B cell (primary cell): Measurements from ENCODE around the gene ACTN3. TPM values are rescaled to one million over a fixed set of nuclear protein-coding genes. Genes with fewer than 3 reads are reported as not detected.

Source experiments
- ATAC-seq: fragments of 200-7000 bp; cut with Tn5 transposase; one replicate; pipeline ENCODE4 v1.10.0; 2021; ENCODE audit warnings: low read depth, mild to moderate bottlenecking, moderate number of reproducible peaks, moderate library complexity
- CTCF ChIA-PET: fragments of 350-600 bp; sonication (Branson Sonifier 250); formaldehyde crosslinking; loops from one replicate; lab custom pipeline; 2021; ENCODE audit warnings: antibody characterized with exemption, inconsistent platforms; lab: Charles Lee
- POLR2A ChIA-PET: fragments of 350-600 bp; sonication (Branson Sonifier 250); formaldehyde crosslinking; loops from one replicate; lab custom pipeline; 2021; ENCODE audit warnings: antibody characterized with exemption; lab: Charles Lee
- DNase-seq: peaks from one replicate; pipeline ENCODE4 v3.0.0; 2013
- H2AFZ ChIP-seq: 2 replicates; pipeline ENCODE4 v1.6.1; 2012; ENCODE audit warnings: mild to moderate bottlenecking, low read depth, low read length; ENCODE audit not compliant: insufficient read depth, poor library complexity, severe bottlenecking
- H3K27ac ChIP-seq, 2 donors: 1 replicate in 1 of 2; 2 replicates in 1 of 2; pipeline ENCODE4 v1.5.1; 2012 to 2013; ENCODE audit warnings: low read length in 2 of 2, mild to moderate bottlenecking in 2 of 2, moderate library complexity in 1 of 2
- H3K27me3 ChIP-seq, 4 experiments: fragments of 200-600 bp in 1 of 4; sonication (generic) in 1 of 4; replicated peaks in 1 of 4; 1 replicate in 2 of 4; 2 replicates in 2 of 4; pipeline versions ENCODE4 v1.6.1 to v1.7.0; 2013 to 2016; ENCODE audit warnings: low read length in 3 of 4, mild to moderate bottlenecking in 2 of 4, mixed read lengths in 1 of 4, moderate library complexity in 1 of 4; ENCODE audit not compliant: insufficient read depth in 4 of 4, control insufficient read depth in 3 of 4; ENCODE audit errors: control extremely low read depth in 1 of 4
- H3K36me3 ChIP-seq, 2 experiments: replicated peaks in 1 of 2; 1 replicate in 1 of 2; 2 replicates in 1 of 2; pipeline versions ENCODE4 v1.6.1 to v1.7.1; 2013; ENCODE audit warnings: low read length in 1 of 2; ENCODE audit not compliant: insufficient read depth in 2 of 2, control insufficient read depth in 1 of 2; ENCODE audit errors: control extremely low read depth in 1 of 2, extremely low read depth in 1 of 2
- H3K4me1 ChIP-seq, 2 donors: fragments of 200-600 bp in 1 of 2; sonication (generic) in 1 of 2; 1 replicate in 1 of 2; 2 replicates in 1 of 2; pipeline versions ENCODE4 v1.5.1 to v1.6.1; 2013 to 2017; ENCODE audit warnings: low read length in 2 of 2; ENCODE audit not compliant: control insufficient read depth in 2 of 2, insufficient read depth in 2 of 2
- H3K4me2 ChIP-seq: replicated peaks from 2 replicates; pipeline ENCODE3; 2012; ENCODE audit warnings: mild to moderate bottlenecking, low read depth, low read length; ENCODE audit not compliant: poor library complexity, severe bottlenecking
- H3K4me3 ChIP-seq, 5 experiments: fragments of 200-600 bp in 1 of 5; sonication (generic) in 1 of 5; 1 replicate in 3 of 5; 2 replicates in 2 of 5; pipeline versions ENCODE4 v1.5.1 to v1.7.0; 2011 to 2016; ENCODE audit warnings: low read length in 4 of 5, mild to moderate bottlenecking in 4 of 5, low read depth in 2 of 5, control low read depth in 1 of 5, moderate library complexity in 1 of 5; ENCODE audit not compliant: insufficient read depth in 1 of 5; ENCODE audit errors: control extremely low read depth in 1 of 5, extremely low read depth in 1 of 5
- H3K79me2 ChIP-seq: fragments of 200-600 bp; sonication (generic); one replicate; pipeline ENCODE4 v1.6.0; 2016; ENCODE audit warnings: low read length; ENCODE audit not compliant: control insufficient read depth, insufficient read depth
- H3K9ac ChIP-seq: fragments of 200-600 bp; sonication (generic); 2 replicates; pipeline ENCODE4 v1.6.1; 2017; ENCODE audit warnings: mild to moderate bottlenecking, low read length, moderate library complexity
- H3K9me3 ChIP-seq, 3 donors: one replicate each; pipeline versions ENCODE4 v1.6.1 to v1.7.1; 2013; ENCODE audit warnings: low read length in 2 of 3; ENCODE audit not compliant: control insufficient read depth in 2 of 3, insufficient read depth in 1 of 3; ENCODE audit errors: control extremely low read depth in 1 of 3
- H4K20me1 ChIP-seq: 2 replicates; pipeline ENCODE4 v1.6.0; 2012; ENCODE audit warnings: mild to moderate bottlenecking, low read length; ENCODE audit not compliant: insufficient read depth, control insufficient read depth, poor library complexity, severe bottlenecking
- H3K27ac Mint-ChIP-seq: one replicate; pipeline ENCODE4 v1.8.0; 2021; ENCODE audit warnings: mixed read lengths
- H3K27me3 Mint-ChIP-seq: one replicate; pipeline ENCODE4 v1.8.0; 2021; ENCODE audit warnings: mixed read lengths
- H3K4me1 Mint-ChIP-seq: one replicate; pipeline ENCODE4 v1.8.0; 2021; ENCODE audit warnings: mixed read lengths
- H3K4me3 Mint-ChIP-seq: one replicate; pipeline ENCODE4 v1.8.0; 2021; ENCODE audit warnings: mixed read lengths
- H3K9me3 Mint-ChIP-seq: one replicate; pipeline ENCODE4 v1.8.0; 2022; ENCODE audit warnings: mixed read lengths; ENCODE audit not compliant: insufficient read depth
- EZH2 ChIP-seq: IDR thresholded peaks from 2 replicates; pipeline ENCODE4 v1.6.1; 2012; ENCODE audit warnings: borderline replicate concordance, low read depth, mild to moderate bottlenecking, moderate library complexity, low read length; ENCODE audit not compliant: insufficient read depth, poor library complexity, severe bottlenecking
- WGBS: methylation state at CpG from one replicate; pipeline ENCODE4 v1.1.5; 2013; ENCODE audit warnings: missing lambda C conversion rate; ENCODE audit not compliant: insufficient coverage; 5-methylcytosine and 5-hydroxymethylcytosine counted together
- intact Hi-C: fragments of 100-400 bp; cut with micrococcal nuclease; formaldehyde crosslinking; loops from one replicate; pipeline ENCODE4 v1.10.0; 2022
- polyA plus RNA-seq: library from polyadenylated mRNA; depleted of rRNA; stranded (reverse); fragments of >200 nt; gene quantifications from 2 replicates; pipeline ENCODE4 v1.2.3, GENCODE V29; 2012
- total RNA-seq, 2 donors: library from RNA; stranded (reverse); fragments of 120-200 nt in 1 of 2; gene quantifications; 1 replicate in 1 of 2; 2 replicates in 1 of 2; pipeline versions ENCODE4 v1.2.3 to v1.2.4, GENCODE V29; 2013 to 2022
- TF ChIP-seq, protein P1 (sequence below): fragments of 200-600 bp; IDR thresholded peaks from one replicate; pipeline ENCODE4 v1.8.0; 2022; ENCODE audit warnings: antibody characterized with exemption, mild to moderate bottlenecking

Gene ACTN3
- total and polyA plus RNA-seq, 2 donors (not counting 1 experiment from before 2014, with no cell fraction given) = 0.22 TPM; not detected in 1

GRCh38 chr11:66509131-66509561, 37.6 kb upstream of the ACTN3 start:
- Mint-ChIP-seq H3K4me3 (no peak overlapping the region), H3K9me3 (no peaks in the 10 kb centered on the region), H3K27me3 (no peaks in the 10 kb centered on the region), H3K27ac (no peak overlapping the region), H3K4me1 (peaks cover 16% of the 10 kb centered on the region)
- H3K79me2 ChIP-seq = peaks cover 8% of the 10 kb centered on the region
- intact Hi-C loops = no loop called here
- H3K27me3 ChIP-seq = no peaks in the 10 kb centered on the region
- H3K4me1 ChIP-seq = peaks cover 11 to 14% of the 10 kb centered on the region in 2 donors
- no peak overlapping the region for H3K27ac ChIP-seq
- H3K4me2 ChIP-seq = no peak overlapping the region
- POLR2A ChIA-PET = interaction anchor here (0.7 kb wide), 2 partner anchors 20 to 460 kb away, joined by 5 to 6 read pairs; no protein-coding TSS in a partner anchor
- ATAC-seq (no peak), DNase-seq (no peak)
- H3K4me3 ChIP-seq = no peak overlapping the region
- H4K20me1 ChIP-seq = no peaks in the 10 kb centered on the region
- CTCF ChIA-PET = interaction anchor here (0.6 to 2.1 kb wide), 3 partner anchors 29 to 169 kb away, joined by 3 to 15 read pairs (median 3); partner anchors contain the start of genes DPP3 and RBM4B
- whole genome bisulfite sequencing = 97% methylated on average over 6 of the region's 7 CpGs
- TF ChIP-seq, protein P1, sequence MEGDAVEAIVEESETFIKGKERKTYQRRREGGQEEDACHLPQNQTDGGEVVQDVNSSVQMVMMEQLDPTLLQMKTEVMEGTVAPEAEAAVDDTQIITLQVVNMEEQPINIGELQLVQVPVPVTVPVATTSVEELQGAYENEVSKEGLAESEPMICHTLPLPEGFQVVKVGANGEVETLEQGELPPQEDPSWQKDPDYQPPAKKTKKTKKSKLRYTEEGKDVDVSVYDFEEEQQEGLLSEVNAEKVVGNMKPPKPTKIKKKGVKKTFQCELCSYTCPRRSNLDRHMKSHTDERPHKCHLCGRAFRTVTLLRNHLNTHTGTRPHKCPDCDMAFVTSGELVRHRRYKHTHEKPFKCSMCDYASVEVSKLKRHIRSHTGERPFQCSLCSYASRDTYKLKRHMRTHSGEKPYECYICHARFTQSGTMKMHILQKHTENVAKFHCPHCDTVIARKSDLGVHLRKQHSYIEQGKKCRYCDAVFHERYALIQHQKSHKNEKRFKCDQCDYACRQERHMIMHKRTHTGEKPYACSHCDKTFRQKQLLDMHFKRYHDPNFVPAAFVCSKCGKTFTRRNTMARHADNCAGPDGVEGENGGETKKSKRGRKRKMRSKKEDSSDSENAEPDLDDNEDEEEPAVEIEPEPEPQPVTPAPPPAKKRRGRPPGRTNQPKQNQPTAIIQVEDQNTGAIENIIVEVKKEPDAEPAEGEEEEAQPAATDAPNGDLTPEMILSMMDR = no peak
- TF ChIP-seq EZH2 = no peak
- no peak overlapping the region for H2AFZ ChIP-seq
- H3K9me3 ChIP-seq = no peaks in the 10 kb centered on the region
- H3K9ac ChIP-seq = no peak overlapping the region
- H3K36me3 ChIP-seq = peaks cover 3 to 11% of the 10 kb centered on the region in 2 experiments
